Activated T-cell treated with anti-CD3 and anti-CD28 coated beads for 48 hours (primary cell): ENCODE results near the gene PER3.

Experiments used
- DNase-seq: peaks from one replicate; pipeline ENCODE4 v3.0.0-alpha.2; 2020; ENCODE audit warnings: low read depth

Gene PER3

DNA sequence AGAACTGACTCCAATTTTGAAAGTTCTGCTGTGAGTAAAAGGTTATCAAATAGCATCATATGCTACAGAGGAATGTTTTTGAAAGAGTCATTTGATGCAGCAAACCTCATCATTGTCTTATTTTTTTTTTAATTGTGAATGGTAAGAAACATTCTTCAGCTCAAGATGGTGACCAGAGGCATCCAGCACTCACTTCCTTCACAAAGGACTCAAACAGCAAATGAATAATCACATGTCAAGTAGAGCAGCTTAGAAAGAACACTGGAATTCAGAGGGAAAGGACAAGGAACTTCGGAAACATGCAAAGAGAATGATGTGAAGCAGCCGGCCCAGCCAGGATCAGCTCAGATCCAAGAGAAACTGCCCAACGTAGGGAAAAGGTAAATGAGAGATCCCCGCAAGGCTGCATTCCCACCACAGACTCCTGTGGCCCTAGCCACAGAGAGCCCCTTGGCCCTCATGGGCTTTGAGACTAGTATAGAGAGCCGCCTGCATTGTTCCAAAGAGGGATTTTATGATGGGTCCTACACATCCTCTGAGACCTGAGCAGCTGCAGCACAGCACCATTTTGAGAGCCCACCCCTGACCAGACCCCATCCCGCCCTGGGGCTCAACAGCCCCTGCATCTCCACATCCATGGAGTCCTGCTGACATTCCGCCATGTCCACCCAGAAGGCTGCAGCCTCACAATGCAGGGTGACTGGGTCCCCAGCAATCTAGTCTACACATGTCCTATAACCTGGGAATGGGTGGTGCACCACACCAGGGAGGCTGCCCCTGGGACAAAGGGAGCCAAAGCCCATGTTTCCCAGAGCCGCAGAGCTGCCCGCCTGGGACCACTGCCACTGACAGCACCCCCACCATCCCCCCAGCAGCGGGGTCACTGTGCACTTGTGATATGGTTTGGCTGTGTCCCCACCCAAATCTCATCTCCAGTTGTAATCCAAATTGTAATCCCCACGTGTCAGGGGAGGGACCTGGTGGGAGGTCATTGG lies 90.0 kb downstream of the PER3 start:
- no peak for DNase-seq

GRCh38 chr1:7878027-7878426 lies 93.9 kb downstream of the PER3 start:
- no peak for DNase-seq

GRCh38 chr1:7879228-7879627 lies 95.1 kb downstream of the PER3 start:
- no peak for DNase-seq

DNA sequence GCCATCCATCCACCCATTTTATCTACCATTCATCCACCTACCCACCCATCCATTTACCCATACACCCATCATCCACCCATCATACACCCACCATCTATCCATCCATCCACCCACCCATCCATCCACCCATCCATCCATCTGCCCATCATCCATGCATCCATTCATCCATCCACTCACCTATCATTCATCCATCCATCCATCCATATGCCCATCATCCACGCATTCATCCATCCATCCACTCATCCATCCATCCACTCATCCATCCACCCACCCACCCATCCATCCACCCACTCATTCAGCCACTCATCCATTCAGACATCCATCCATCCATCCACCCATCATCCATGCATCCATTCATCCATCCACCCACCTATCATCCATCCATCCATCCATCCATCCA lies 100.7 kb downstream of the PER3 start:
- no peak for DNase-seq

DNA sequence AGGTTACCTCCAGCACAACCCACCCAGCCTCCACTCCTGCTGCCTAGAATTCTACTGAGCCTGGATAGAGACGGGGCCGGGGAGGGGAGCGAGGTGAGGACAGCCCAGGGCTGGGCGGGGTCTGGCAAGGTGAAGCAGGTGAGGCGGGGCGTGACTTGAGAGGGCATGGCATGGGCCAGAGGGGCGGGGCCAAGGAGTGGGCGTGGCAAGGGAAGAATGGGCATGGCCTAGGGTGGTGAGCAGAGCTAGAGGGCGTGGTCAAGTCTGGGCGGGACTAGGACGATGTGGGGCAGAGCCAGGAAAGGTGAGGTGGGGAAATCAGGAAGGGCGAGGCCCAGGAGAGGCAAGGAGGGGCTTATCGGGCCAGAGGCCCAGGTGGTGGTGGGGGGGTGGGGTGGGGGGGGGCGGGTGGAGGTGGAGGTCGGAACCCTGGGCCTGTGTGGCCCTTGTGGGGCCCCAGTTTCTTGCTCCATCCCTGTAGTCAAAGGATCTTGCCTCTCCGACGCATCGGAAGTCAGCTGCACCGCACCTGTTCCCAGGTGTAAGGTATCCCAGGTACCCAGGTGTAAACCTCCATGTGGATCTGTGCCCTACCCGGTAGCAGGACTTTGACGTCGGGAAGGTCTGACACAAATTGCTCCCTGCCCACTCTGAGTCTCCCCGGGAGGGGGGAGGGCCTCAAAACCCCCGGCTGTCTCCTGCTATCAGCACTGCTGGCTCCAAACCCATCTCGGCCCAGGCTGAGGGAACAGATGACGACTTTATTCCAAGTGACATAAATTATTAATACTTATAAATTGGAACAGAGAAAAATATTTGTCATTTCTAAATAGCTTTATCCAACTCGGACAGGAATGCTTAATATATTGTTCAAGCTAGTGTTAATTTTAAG lies 101.7 kb downstream of the PER3 start:
- peak; percentile 43 for DNase-seq

GRCh38 chr1:7886405-7886745 lies 102.3 kb downstream of the PER3 start:
- DNase-seq, result no peak

DNA sequence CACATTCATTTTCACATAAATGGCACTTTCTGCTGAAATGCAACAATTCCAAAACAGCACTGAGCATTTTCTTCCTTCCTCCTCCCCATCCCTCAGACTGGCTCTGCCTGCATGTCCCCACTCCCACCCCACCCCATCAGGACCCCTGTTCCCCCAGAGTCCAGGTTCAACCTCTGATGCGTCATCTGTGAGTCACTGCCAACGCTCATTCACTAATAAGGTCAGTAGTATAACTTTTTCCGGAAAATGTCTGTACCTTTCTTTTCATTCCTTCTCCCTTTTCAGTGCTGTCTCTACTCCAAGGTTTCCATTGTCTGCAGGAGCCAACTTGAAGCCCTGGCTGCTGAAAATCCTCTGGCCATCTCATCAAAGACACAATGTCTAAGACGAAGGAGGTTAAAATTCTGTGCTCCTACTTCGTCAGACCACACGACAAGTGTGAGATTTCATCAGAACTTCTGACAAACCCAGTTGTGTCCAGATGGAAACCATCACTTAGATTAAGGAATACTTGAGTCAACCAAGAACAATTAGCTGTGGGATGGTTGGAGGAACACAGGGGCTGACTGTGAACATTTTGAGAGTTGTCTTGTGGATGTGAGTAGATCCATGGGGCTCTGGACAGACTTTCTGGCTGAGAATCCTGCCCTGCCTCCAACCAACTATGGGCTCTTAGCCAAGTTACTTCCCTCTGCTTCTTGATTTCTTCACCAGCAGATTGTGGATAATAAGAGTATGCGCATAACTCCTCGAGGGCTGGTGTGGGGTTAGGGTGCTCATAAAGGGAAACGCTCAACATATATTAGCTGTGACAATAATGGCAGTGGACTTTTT lies 104.4 kb downstream of the PER3 start:
- DNase-seq, result no peak

DNA sequence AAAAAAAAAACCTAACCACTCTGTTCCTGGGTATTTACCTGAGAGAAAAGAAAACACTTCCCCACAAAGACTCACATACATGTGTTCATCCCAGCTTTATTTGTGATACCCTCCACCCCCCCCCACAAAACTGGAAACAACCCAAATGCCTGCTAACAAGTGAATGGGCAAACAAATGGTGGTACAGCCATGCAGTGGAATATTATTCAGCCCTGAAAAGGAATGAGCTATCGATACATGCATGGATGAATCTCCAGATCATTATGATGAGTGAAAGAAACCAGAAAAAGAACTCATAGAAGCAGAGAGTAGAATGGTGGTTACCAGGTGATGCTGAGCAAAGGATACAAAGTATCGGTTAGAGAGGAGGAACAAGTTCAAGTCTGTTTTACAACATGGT lies 106.8 kb downstream of the PER3 start:
- DNase-seq, result no peak

GRCh38 chr1:7891804-7892203 lies 107.7 kb downstream of the PER3 start:
- DNase-seq, result no peak

DNA sequence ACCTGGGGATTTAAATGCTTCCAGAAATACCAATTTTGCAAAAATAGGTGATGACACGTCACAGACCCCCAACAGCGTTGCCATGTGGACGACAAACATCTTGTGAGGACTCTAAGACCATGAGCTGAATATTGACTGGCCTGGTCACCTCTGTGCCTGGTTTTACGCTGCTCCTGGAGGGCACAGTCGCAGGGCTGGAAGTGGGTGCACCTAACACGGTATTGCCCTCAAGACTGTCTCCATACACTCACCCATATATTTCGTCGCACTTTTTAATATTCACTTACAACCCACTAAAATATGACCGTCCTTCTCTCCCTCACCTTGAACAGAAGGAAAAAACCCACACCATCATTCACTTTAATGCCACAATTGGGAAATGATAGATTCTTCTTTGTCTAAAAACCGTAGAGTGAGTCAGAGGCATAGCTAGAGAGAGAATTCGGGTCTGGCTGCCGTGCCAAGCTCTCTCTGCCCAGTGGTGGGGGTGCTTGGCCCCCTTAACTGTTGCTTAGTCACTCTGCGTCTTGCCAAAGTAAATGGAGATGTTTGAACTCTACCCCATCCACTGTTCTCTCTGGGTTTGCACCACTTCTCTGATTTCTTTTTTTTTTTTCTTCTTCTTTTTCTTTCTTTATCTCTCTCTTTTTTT lies 109.6 kb downstream of the PER3 start:
- no peak for DNase-seq
